Panc1 (cell line): Measurements from ENCODE around the gene ZNF469. TPM values are rescaled to one million over a fixed set of nuclear protein-coding genes. Genes with fewer than 3 reads are reported as not detected.

Experiments used
- ATAC-seq: fragments of 200-7000 bp; cut with Tn5 transposase; 2 replicates; pipeline ENCODE4 v1.9.1; 2020; ENCODE audit warnings: mild to moderate bottlenecking, moderate library complexity
- BruUV-seq: library from RNA; stranded (reverse); fragments of 400-500 nt; replicated peaks from 2 replicates; lab custom pipeline; 2021; lab: Mats Ljungman, UMichigan
- CTCF ChIA-PET: fragments of 300-600 bp; sonication (Branson Sonifier 250); formaldehyde crosslinking; loops from one replicate; lab custom pipeline; 2022; ENCODE audit warnings: antibody characterized with exemption; lab: Charles Lee
- POLR2A ChIA-PET: fragments of 300-600 bp; sonication (Branson Sonifier 250); formaldehyde crosslinking; loops from one replicate; lab custom pipeline; 2022; ENCODE audit warnings: antibody characterized with exemption; lab: Charles Lee
- DNase-seq: peaks from one replicate; pipeline ENCODE4 v3.0.0-alpha.2; 2010; ENCODE audit warnings: low read depth, low spot score
- H3K27ac ChIP-seq: 2 replicates; pipeline ENCODE4 v1.5.1; 2011; ENCODE audit warnings: mild to moderate bottlenecking, low read length, inconsistent platforms
- H3K27me3 ChIP-seq: fragments of 200-500 bp; sonication (Bioruptor generic); 2 replicates; pipeline ENCODE4 v1.6.0; 2014; ENCODE audit warnings: low read length, inconsistent platforms; ENCODE audit not compliant: control insufficient read depth, insufficient read depth
- H3K36me3 ChIP-seq: fragments of 200-500 bp; sonication (Bioruptor generic); 2 replicates; pipeline ENCODE4 v1.5.1; 2014; ENCODE audit warnings: inconsistent platforms, mild to moderate bottlenecking, low read length, moderate library complexity; ENCODE audit not compliant: control insufficient read depth, insufficient read depth
- H3K4me1 ChIP-seq: 2 replicates; pipeline ENCODE4 v1.5.1; 2011; ENCODE audit warnings: inconsistent platforms, mild to moderate bottlenecking, low read length, moderate library complexity; ENCODE audit not compliant: control insufficient read depth, insufficient read depth
- H3K4me3 ChIP-seq, 2 experiments: 2 replicates each; pipeline ENCODE4 v1.5.1; 2011 to 2012; ENCODE audit warnings: low read depth in 2 of 2, low read length in 2 of 2, mild to moderate bottlenecking in 2 of 2, inconsistent platforms in 1 of 2, moderate library complexity in 1 of 2
- H3K9me3 ChIP-seq: fragments of 200-500 bp; sonication (Bioruptor generic); 2 replicates; pipeline ENCODE4 v1.5.1; 2014; ENCODE audit warnings: low read depth, mild to moderate bottlenecking, inconsistent platforms, low read length, moderate library complexity; ENCODE audit not compliant: control insufficient read depth, insufficient read depth
- POLR2AphosphoS5 ChIP-seq: IDR thresholded peaks from 2 replicates; pipeline ENCODE4 v1.6.1; 2012; ENCODE audit warnings: mild to moderate bottlenecking, low read depth, low read length, moderate library complexity
- REST ChIP-seq, 2 experiments: IDR thresholded peaks; 2 replicates each; pipeline ENCODE4 v1.6.1; 2011 to 2012; ENCODE audit warnings: low read depth in 2 of 2, control low read depth in 1 of 2, low read length in 1 of 2, mild to moderate bottlenecking in 1 of 2, moderate library complexity in 1 of 2; ENCODE audit not compliant: insufficient read depth in 1 of 2
- SIN3A ChIP-seq: IDR thresholded peaks from 2 replicates; pipeline ENCODE4 v1.6.1; 2012; ENCODE audit warnings: low read depth, mild to moderate bottlenecking, low read length, moderate library complexity, borderline replicate concordance; ENCODE audit not compliant: insufficient read depth
- TCF7L2 ChIP-seq: IDR thresholded peaks from 2 replicates; pipeline ENCODE4 v1.6.1; 2011; ENCODE audit warnings: mild to moderate bottlenecking, low read depth, low read length, inconsistent platforms
- in situ Hi-C: cut with HindIII; loops from 2 replicates; pipeline ENCODE4 v1.10.0; 2016; ENCODE audit warnings: low sequenced_read_pairs, low pct_unique_long_range_greater_than_20kb
- intact Hi-C: fragments of 100-400 bp; cut with micrococcal nuclease; formaldehyde crosslinking; loops from one replicate; pipeline ENCODE4 v1.10.0; 2022; ENCODE audit not compliant: unreplicated experiment
- total RNA-seq: library from RNA; stranded (reverse); gene quantifications from one replicate; pipeline ENCODE4 v1.2.1, GENCODE V29; 2021; ENCODE audit not compliant: unreplicated experiment
- TF ChIP-seq, protein P1 (sequence below): fragments of 450-650 bp; IDR thresholded peaks from 2 replicates; pipeline ENCODE4 v1.5.1; 2017; ENCODE audit warnings: mild to moderate bottlenecking

Gene ZNF469
- total RNA-seq, 1 experiment from 2014 or later: 1.3 TPM

GRCh38 chr16:88413231-88413630 lies 30.5 kb downstream of the ZNF469 start:
- Histone ChIP-seq H3K9me3 (no peaks in the 10 kb centered on the region), H3K4me3 (no peak overlapping the region), H3K36me3 (no peaks in the 10 kb centered on the region), H3K27me3 (no peaks in the 10 kb centered on the region), H3K27ac (no peak overlapping the region), H3K4me1 (no peaks in the 10 kb centered on the region)
- in situ Hi-C loops: no loop called here
- DNase-seq (no peak), ATAC-seq (no peak)
- POLR2A ChIA-PET: no interaction called here
- BruUV-seq: no TSS peak
- CTCF ChIA-PET: no interaction called here
- no peak for TF ChIP-seq REST (IDR thresholded peaks at IDR 0.05; ENCODE audit: insufficient read depth in 1 of 2, low read depth in 2 of 2, low read length in 1 of 2)
- intact Hi-C loops: no loop called here

- Histone ChIP-seq H3K9me3 (no peaks in the 10 kb centered on the region), H3K27ac (no peak overlapping the region), H3K27me3 (no peaks in the 10 kb centered on the region), H3K4me3 (no peak overlapping the region), H3K36me3 (no peaks in the 10 kb centered on the region), H3K4me1 (no peaks in the 10 kb centered on the region)
- BruUV-seq: no TSS peak
- ChIA-PET POLR2A (no interaction called here), CTCF (no interaction called here)
- TF ChIP-seq, protein P1, sequence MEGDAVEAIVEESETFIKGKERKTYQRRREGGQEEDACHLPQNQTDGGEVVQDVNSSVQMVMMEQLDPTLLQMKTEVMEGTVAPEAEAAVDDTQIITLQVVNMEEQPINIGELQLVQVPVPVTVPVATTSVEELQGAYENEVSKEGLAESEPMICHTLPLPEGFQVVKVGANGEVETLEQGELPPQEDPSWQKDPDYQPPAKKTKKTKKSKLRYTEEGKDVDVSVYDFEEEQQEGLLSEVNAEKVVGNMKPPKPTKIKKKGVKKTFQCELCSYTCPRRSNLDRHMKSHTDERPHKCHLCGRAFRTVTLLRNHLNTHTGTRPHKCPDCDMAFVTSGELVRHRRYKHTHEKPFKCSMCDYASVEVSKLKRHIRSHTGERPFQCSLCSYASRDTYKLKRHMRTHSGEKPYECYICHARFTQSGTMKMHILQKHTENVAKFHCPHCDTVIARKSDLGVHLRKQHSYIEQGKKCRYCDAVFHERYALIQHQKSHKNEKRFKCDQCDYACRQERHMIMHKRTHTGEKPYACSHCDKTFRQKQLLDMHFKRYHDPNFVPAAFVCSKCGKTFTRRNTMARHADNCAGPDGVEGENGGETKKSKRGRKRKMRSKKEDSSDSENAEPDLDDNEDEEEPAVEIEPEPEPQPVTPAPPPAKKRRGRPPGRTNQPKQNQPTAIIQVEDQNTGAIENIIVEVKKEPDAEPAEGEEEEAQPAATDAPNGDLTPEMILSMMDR: no peak
- TF ChIP-seq POLR2AphosphoS5 (no peak), SIN3A (no peak), TCF7L2 (no peak), REST (IDR thresholded peaks at IDR 0.05; ENCODE audit: insufficient read depth in 1 of 2, low read depth in 2 of 2, low read length in 1 of 2) (no peak)
- DNase-seq (no peak), ATAC-seq (no peak; the same call in 1 of the 2 replicates)
- in situ Hi-C loops: no loop called here
- intact Hi-C loops: no loop called here
Observed at GRCh38 chr16:88413631-88414030, 30.9 kb downstream of the ZNF469 start.
